Stimulated activated CD4-positive, alpha-beta T cell treated with anti-CD3 and anti-CD28 coated beads, Interleukin-12 subunit alpha, Interleukin-12 subunit beta, amount 100 ng/mL, for 4 hours (primary cell): ENCODE results near the gene DCHS2.

Experiments used
- DNase-seq: peaks from one replicate; pipeline ENCODE4 v3.0.0-alpha.2; 2020

The DCHS2 gene

DNA sequence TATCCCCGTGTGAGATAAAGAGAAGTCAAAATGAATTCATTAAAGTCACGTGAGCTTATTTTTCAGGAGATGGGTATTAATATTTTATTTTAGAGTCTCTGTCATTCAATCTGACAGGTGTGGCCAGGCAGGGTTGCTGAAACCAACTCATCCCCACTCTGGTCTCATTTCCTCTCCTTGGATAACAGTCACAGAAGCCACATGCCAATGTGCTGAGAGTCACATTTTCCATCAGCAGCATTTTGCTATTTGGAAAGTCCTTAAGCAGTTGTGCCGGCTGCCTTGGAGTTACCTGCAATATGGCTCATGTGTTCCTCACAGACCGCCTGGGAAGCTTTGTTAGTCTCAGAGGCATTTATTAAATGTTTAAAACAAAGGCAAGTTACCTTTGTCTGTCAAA lies 302.3 kb downstream of the DCHS2 start:
- no peak for DNase-seq

DNA sequence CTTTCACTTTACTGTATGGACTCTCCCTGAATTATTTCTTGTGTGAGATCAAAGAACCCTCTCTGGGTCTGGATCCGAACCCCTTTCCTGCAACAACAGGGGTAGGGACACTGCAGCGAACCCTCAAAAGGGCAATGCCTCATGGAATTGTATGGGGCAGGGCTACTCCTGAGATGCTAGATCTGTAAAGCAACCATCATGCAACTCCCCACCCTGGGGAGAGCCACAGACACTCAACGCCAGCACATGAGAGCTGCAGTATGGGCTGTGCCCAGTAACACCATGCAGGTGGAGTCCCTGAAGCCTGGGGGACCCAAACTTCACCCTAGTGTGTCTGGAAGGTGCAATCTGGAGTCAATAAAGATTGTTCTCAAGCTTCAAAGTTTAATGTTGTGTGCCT lies 304.7 kb downstream of the DCHS2 start:
- DNase-seq, result no peak

DNA sequence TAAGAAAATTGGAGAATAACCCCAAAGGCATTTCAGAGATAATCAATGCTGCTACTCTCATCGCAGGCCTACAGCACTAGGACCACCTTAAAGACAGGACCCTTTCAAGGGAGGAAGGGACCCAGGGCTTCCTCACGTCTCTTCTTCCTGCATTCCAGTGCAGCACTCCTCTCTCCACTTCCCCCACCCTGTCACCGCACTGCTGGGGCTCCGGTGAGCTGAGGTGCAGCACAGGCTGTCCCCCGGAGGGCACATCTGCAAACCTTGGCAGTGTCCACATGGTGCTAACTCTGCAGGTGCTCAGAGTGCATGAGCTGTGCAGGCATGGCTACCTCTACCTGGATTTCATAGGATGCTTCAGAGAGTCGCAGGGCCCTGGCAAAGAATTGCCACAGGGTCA lies 305.6 kb downstream of the DCHS2 start:
- no peak for DNase-seq

DNA sequence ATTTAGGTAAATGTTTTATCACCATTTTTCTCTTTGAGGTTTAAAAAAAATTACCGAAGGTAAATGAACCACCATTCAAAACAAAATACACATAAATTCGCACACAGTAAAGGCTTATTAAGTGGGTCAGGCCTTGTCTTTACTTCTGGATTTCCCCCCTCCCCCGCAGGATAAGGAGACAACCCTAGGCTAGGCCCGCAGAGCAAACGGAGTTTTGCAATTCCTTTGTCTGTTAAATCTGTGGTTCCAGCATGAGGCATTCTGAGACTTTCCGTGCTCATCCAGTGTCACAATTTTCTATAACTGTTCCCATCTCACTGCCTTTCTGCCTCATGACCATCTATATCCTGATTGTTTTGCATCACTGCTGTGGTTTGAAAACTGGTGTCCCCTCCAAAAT lies 307.4 kb downstream of the DCHS2 start:
- DNase-seq, result no peak

DNA sequence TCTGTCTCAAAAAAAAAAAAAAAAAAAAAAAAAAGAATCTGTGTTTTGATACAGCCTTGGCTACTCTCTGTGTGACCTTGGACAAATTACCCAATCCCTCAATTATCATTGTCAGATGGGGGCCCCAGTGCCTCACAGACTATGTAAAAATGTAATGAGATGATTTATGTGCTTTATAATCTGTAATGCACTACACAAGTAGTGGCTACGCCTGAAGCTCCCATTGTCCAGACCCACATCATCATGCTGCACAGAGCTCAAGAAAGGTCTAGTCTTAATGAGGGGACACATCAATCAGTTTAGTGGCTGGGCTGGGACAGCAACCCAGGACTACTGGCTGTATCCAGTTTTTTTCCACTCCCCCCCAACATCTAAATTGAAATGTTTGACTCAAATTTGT lies 308.3 kb downstream of the DCHS2 start:
- no peak for DNase-seq
